HEK293 (cell line): ENCODE data around the gene LANCL2.

Experiments used
- CTCF ChIA-PET: fragments of 350-600 bp; formaldehyde crosslinking; extraction: SDS; loops from one replicate; lab custom pipeline; 2021; ENCODE audit warnings: antibody characterized with exemption; lab: Yijun Ruan, JAX
- POLR2A ChIA-PET: fragments of 300-600 bp; formaldehyde crosslinking; extraction: SDS; loops from one replicate; lab custom pipeline; 2020; ENCODE audit warnings: antibody characterized with exemption, inconsistent platforms; lab: Yijun Ruan, JAX
- H3K27ac ChIP-seq: fragments of 200-500 bp; sonication (Bioruptor generic); 2 replicates; pipeline ENCODE4 v1.5.1; 2014; ENCODE audit warnings: low read depth, low read length, control low read depth, inconsistent platforms; ENCODE audit errors: extremely low read depth
- H3K36me3 ChIP-seq, 2 experiments: fragments of 200-500 bp in 1 of 2; sonication (Bioruptor generic) in 1 of 2; 1 replicate in 1 of 2; 2 replicates in 1 of 2; pipeline ENCODE4 v1.5.1; 2014 to 2017; ENCODE audit warnings: inconsistent platforms in 2 of 2, low read length in 2 of 2; ENCODE audit not compliant: control insufficient read depth in 2 of 2, insufficient read depth in 1 of 2
- H3K4me1 ChIP-seq: fragments of 200-500 bp; sonication (Bioruptor generic); 2 replicates; pipeline ENCODE4 v1.5.1; 2014; ENCODE audit warnings: mild to moderate bottlenecking, low read length, inconsistent platforms; ENCODE audit not compliant: control insufficient read depth, insufficient read depth
- H3K4me3 ChIP-seq: 2 replicates; pipeline ENCODE4 v1.5.1; 2011; ENCODE audit warnings: low read depth, mild to moderate bottlenecking, control low read depth, low read length, moderate library complexity
- H3K9me3 ChIP-seq: fragments of 200-500 bp; sonication (Bioruptor generic); 2 replicates; pipeline ENCODE4 v1.5.1; 2014; ENCODE audit warnings: low read depth, low read length, inconsistent platforms; ENCODE audit not compliant: control insufficient read depth, insufficient read depth
- FEZF1 ChIP-seq: fragments of 450-650 bp; formaldehyde crosslinking; IDR thresholded peaks from 2 replicates; pipeline ENCODE4 v1.5.1; 2016; ENCODE audit warnings: missing biosample characterization, missing genetic modification characterization
- OSR2 ChIP-seq: fragments of 450-650 bp; formaldehyde crosslinking; IDR thresholded peaks from 2 replicates; pipeline ENCODE4 v1.5.1; 2016; ENCODE audit warnings: missing biosample characterization, missing genetic modification characterization
- OVOL3 ChIP-seq: fragments of 450-650 bp; formaldehyde crosslinking; IDR thresholded peaks from 2 replicates; pipeline ENCODE4 v1.5.1; 2016; ENCODE audit warnings: missing biosample characterization, missing genetic modification characterization
- ZBTB1 ChIP-seq: fragments of 450-650 bp; formaldehyde crosslinking; IDR thresholded peaks from 2 replicates; pipeline ENCODE4 v1.5.1; 2016; ENCODE audit warnings: missing biosample characterization, missing genetic modification characterization
- ZBTB21 ChIP-seq: fragments of 450-650 bp; formaldehyde crosslinking; IDR thresholded peaks from 2 replicates; pipeline ENCODE4 v1.5.1; 2017; ENCODE audit warnings: missing biosample characterization, missing genetic modification characterization
- ZNF112 ChIP-seq: fragments of 450-650 bp; formaldehyde crosslinking; IDR thresholded peaks from 2 replicates; pipeline ENCODE4 v1.5.0; 2017; ENCODE audit warnings: missing biosample characterization, missing genetic modification characterization
- ZNF169 ChIP-seq: fragments of 450-650 bp; formaldehyde crosslinking; IDR thresholded peaks from 2 replicates; pipeline ENCODE4 v1.5.1; 2016; ENCODE audit warnings: missing biosample characterization, missing genetic modification characterization
- ZNF175 ChIP-seq: fragments of 450-650 bp; formaldehyde crosslinking; IDR thresholded peaks from 2 replicates; pipeline ENCODE4 v1.5.1; 2016; ENCODE audit warnings: missing biosample characterization, missing genetic modification characterization
- ZNF239 ChIP-seq: fragments of 450-650 bp; formaldehyde crosslinking; IDR thresholded peaks from 2 replicates; pipeline ENCODE4 v1.5.1; 2016; ENCODE audit warnings: missing biosample characterization, missing genetic modification characterization
- ZNF416 ChIP-seq: fragments of 450-650 bp; formaldehyde crosslinking; IDR thresholded peaks from 2 replicates; pipeline ENCODE4 v1.5.1; 2016; ENCODE audit warnings: missing biosample characterization, missing genetic modification characterization
- ZNF530 ChIP-seq: fragments of 450-650 bp; formaldehyde crosslinking; IDR thresholded peaks from 2 replicates; pipeline ENCODE4 v1.5.1; 2016; ENCODE audit warnings: low read depth, missing biosample characterization, missing genetic modification characterization
- ZNF558 ChIP-seq: fragments of 450-650 bp; formaldehyde crosslinking; IDR thresholded peaks from 2 replicates; pipeline ENCODE4 v1.5.1; 2016; ENCODE audit warnings: missing biosample characterization, missing genetic modification characterization
- ZNF560 ChIP-seq: fragments of 450-650 bp; formaldehyde crosslinking; IDR thresholded peaks from 2 replicates; pipeline ENCODE4 v1.5.1; 2017; ENCODE audit warnings: missing biosample characterization, missing genetic modification characterization, borderline replicate concordance
- ZNF610 ChIP-seq: fragments of 450-650 bp; formaldehyde crosslinking; IDR thresholded peaks from 2 replicates; pipeline ENCODE4 v1.5.1; 2016; ENCODE audit warnings: missing biosample characterization, missing genetic modification characterization, borderline replicate concordance
- ZNF629 ChIP-seq: fragments of 450-650 bp; formaldehyde crosslinking; IDR thresholded peaks from 2 replicates; pipeline ENCODE4 v1.5.1; 2017; ENCODE audit warnings: missing biosample characterization, missing genetic modification characterization
- ZNF664 ChIP-seq: fragments of 450-650 bp; formaldehyde crosslinking; IDR thresholded peaks from 2 replicates; pipeline ENCODE4 v1.5.1; 2016; ENCODE audit warnings: missing biosample characterization, missing genetic modification characterization
- ZNF76 ChIP-seq: fragments of 450-650 bp; formaldehyde crosslinking; IDR thresholded peaks from 2 replicates; pipeline ENCODE4; 2016; ENCODE audit warnings: low read depth, missing biosample characterization, missing genetic modification characterization, borderline replicate concordance
- ZNF791 ChIP-seq: fragments of 450-650 bp; formaldehyde crosslinking; IDR thresholded peaks from 2 replicates; pipeline ENCODE4 v1.5.1; 2016; ENCODE audit warnings: missing biosample characterization, missing genetic modification characterization
- ZNF837 ChIP-seq: fragments of 450-650 bp; formaldehyde crosslinking; IDR thresholded peaks from 2 replicates; pipeline ENCODE4 v1.5.1; 2016; ENCODE audit warnings: missing biosample characterization, missing genetic modification characterization
- TF ChIP-seq, protein P1 (sequence below): fragments of 450-650 bp; formaldehyde crosslinking; IDR thresholded peaks from 2 replicates; pipeline ENCODE4 v1.5.1; 2016; ENCODE audit warnings: missing biosample characterization, missing genetic modification characterization
- TF ChIP-seq, protein P2 (sequence below): fragments of 450-650 bp; formaldehyde crosslinking; IDR thresholded peaks from 2 replicates; pipeline ENCODE4 v1.5.1; 2016; ENCODE audit warnings: missing biosample characterization, missing genetic modification characterization
- TF ChIP-seq, protein P3 (sequence below): fragments of 450-650 bp; formaldehyde crosslinking; IDR thresholded peaks from 2 replicates; pipeline ENCODE4 v1.5.1; 2017; ENCODE audit warnings: missing biosample characterization, mild to moderate bottlenecking, missing genetic modification characterization, moderate library complexity
- TF ChIP-seq, protein P4 (sequence below): sonication (generic); formaldehyde crosslinking; IDR thresholded peaks from 2 replicates; pipeline ENCODE4 v1.8.1; 2022; ENCODE audit warnings: mild to moderate bottlenecking, moderate library complexity, missing genetic modification reagents
- TF ChIP-seq, protein P5 (sequence below): fragments of 450-650 bp; IDR thresholded peaks from 2 replicates; pipeline ENCODE4 v1.5.1; 2018; ENCODE audit warnings: missing biosample characterization, mild to moderate bottlenecking, missing genetic modification characterization
- TF ChIP-seq, protein P6 (sequence below): fragments of 450-650 bp; formaldehyde crosslinking; IDR thresholded peaks from 2 replicates; pipeline ENCODE4 v1.5.1; 2016; ENCODE audit warnings: missing biosample characterization, missing genetic modification characterization

LANCL2 gene

DNA sequence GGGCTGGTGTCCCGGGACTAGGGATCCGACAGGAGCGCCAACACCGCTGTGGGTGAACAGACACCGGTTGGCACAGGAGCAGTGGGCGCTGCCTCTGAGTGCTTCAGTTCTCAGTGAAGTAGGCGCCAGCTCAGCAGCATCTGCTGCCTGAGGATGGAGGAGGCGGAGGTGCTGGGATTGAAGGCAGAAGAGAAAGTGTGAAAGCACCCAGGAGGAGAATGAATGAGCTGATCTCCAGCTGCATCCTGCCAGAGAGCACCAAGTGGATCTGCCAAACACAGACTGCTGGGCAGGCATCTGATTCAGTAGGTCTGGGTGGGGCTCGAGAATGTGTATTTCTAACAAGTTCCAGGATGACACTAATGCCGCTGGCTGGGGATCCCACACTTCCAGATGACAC lies 74.5 kb downstream of the LANCL2 start:
- CTCF ChIA-PET: no interaction called here

DNA sequence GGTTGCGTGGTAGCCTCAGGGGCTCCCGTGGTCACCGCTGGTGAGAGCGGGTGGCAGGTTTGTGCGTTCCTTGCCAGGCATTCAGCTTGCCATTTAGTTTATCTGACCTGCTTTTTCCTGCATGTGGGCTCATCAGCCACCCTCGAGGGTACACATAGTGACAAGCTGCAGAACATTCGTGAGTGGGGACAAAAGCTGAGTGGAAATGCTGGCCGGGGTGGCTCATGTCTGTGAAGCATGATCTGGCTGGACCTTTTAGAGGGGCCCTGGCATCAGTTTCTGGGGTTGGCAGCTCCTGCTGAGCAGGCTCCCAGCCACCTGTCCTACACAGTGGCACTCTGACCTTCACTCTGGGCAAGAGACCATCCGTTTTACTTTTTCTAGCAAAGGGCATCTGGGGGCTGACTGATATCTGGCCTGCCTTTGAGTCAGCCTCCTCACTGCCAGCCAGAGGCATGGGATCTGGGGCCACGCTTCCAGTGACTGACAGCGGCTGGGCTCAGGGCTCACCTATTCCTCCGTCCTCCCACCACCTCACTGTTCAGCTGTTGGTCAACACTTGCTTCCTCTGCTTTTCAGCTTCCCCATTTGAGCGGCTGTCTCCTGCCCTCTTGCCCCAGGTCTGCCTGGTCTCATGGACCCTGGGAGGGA lies 75.0 kb downstream of the LANCL2 start:
- TF ChIP-seq, protein P1, sequence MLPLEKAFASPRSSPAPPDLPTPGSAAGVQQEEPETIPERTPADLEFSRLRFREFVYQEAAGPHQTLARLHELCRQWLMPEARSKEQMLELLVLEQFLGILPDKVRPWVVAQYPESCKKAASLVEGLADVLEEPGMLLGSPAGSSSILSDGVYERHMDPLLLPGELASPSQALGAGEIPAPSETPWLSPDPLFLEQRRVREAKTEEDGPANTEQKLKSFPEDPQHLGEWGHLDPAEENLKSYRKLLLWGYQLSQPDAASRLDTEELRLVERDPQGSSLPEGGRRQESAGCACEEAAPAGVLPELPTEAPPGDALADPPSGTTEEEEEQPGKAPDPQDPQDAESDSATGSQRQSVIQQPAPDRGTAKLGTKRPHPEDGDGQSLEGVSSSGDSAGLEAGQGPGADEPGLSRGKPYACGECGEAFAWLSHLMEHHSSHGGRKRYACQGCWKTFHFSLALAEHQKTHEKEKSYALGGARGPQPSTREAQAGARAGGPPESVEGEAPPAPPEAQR (tag by site-specific recombination): no peak
- TF ChIP-seq, protein P2, sequence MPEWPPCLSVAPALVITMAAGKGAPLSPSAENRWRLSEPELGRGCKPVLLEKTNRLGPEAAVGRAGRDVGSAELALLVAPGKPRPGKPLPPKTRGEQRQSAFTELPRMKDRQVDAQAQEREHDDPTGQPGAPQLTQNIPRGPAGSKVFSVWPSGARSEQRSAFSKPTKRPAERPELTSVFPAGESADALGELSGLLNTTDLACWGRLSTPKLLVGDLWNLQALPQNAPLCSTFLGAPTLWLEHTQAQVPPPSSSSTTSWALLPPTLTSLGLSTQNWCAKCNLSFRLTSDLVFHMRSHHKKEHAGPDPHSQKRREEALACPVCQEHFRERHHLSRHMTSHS (tag by site-specific recombination): no peak
- TF ChIP-seq ZNF239 (tag by site-specific recombination): no peak
- no peak for TF ChIP-seq ZBTB21 (tag by site-specific recombination)
- TF ChIP-seq OSR2 (tag by site-specific recombination): no peak
- no peak for TF ChIP-seq ZBTB1
- TF ChIP-seq, protein P3, sequence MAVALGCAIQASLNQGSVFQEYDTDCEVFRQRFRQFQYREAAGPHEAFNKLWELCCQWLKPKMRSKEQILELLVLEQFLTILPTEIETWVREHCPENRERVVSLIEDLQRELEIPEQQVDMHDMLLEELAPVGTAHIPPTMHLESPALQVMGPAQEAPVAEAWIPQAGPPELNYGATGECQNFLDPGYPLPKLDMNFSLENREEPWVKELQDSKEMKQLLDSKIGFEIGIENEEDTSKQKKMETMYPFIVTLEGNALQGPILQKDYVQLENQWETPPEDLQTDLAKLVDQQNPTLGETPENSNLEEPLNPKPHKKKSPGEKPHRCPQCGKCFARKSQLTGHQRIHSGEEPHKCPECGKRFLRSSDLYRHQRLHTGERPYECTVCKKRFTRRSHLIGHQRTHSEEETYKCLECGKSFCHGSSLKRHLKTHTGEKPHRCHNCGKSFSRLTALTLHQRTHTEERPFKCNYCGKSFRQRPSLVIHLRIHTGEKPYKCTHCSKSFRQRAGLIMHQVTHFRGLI (tag by site-specific recombination): no peak
- TF ChIP-seq, protein P4, sequence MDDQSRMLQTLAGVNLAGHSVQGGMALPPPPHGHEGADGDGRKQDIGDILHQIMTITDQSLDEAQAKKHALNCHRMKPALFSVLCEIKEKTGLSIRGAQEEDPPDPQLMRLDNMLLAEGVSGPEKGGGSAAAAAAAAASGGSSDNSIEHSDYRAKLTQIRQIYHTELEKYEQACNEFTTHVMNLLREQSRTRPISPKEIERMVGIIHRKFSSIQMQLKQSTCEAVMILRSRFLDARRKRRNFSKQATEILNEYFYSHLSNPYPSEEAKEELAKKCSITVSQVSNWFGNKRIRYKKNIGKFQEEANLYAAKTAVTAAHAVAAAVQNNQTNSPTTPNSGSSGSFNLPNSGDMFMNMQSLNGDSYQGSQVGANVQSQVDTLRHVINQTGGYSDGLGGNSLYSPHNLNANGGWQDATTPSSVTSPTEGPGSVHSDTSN (CRISPR knock-in tag): no peak
- no peak for TF ChIP-seq ZNF610 (tag by site-specific recombination)
- no peak for TF ChIP-seq ZNF560 (tag by site-specific recombination)
- no peak for TF ChIP-seq ZNF837 (tag by site-specific recombination)
- no peak for TF ChIP-seq ZNF416
- TF ChIP-seq ZNF664 (tag by site-specific recombination): no peak
- no peak for TF ChIP-seq ZNF791
- TF ChIP-seq, all 188 proteins: peak for 0
- H3K4me1 ChIP-seq: no peaks in the 10 kb centered on the region
- H3K9me3 ChIP-seq: no peaks in the 10 kb centered on the region
- no peaks in the 10 kb centered on the region for H3K36me3 ChIP-seq
- no peak overlapping the region for H3K4me3 ChIP-seq
- no peak overlapping the region for H3K27ac ChIP-seq
- ChIA-PET CTCF (interaction anchor here (0.6 kb wide), 1 partner anchor 911 kb away, joined by 3 read pairs; no protein-coding TSS in a partner anchor), POLR2A (interaction anchor here (1.6 kb wide), 1 partner anchor 75 kb away, joined by 3 read pairs; the partner anchor contains the start of gene LANCL2)

More for the DNA sequence above, 74.5 kb downstream of the LANCL2 start:
- TF ChIP-seq, protein P5, sequence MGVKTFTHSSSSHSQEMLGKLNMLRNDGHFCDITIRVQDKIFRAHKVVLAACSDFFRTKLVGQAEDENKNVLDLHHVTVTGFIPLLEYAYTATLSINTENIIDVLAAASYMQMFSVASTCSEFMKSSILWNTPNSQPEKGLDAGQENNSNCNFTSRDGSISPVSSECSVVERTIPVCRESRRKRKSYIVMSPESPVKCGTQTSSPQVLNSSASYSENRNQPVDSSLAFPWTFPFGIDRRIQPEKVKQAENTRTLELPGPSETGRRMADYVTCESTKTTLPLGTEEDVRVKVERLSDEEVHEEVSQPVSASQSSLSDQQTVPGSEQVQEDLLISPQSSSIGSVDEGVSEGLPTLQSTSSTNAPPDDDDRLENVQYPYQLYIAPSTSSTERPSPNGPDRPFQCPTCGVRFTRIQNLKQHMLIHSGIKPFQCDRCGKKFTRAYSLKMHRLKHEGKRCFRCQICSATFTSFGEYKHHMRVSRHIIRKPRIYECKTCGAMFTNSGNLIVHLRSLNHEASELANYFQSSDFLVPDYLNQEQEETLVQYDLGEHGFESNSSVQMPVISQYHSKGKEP (tag by site-specific recombination): no peak
- TF ChIP-seq ZNF175 (no peak), ZNF558 (no peak), OVOL3 (tag by site-specific recombination) (no peak), FEZF1 (tag by site-specific recombination) (no peak), ZNF76 (tag by site-specific recombination) (no peak), ZNF530 (no peak), ZNF629 (tag by site-specific recombination) (no peak), ZNF169 (tag by site-specific recombination) (no peak), ZNF112 (tag by site-specific recombination) (no peak)
- TF ChIP-seq, protein P6, sequence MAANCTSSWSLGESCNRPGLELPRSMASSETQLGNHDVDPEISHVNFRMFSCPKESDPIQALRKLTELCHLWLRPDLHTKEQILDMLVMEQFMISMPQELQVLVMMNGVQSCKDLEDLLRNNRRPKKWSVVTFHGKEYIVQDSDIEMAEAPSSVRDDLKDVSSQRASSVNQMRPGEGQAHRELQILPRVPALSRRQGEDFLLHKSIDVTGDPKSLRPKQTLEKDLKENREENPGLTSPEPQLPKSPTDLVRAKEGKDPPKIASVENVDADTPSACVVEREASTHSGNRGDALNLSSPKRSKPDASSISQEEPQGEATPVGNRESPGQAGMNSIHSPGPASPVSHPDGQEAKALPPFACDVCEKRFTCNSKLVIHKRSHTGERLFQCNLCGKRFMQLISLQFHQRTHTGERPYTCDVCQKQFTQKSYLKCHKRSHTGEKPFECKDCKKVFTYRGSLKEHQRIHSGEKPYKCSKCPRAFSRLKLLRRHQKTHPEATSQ: no peak
- TF ChIP-seq, all 188 proteins: peak for 0
- POLR2A ChIA-PET: interaction anchor here (1.6 kb wide), 1 partner anchor 74 kb away, joined by 3 read pairs; the partner anchor contains the start of gene LANCL2
- no peaks in the 10 kb centered on the region for H3K4me1 ChIP-seq
- H3K9me3 ChIP-seq: no peaks in the 10 kb centered on the region
- H3K27ac ChIP-seq: no peak overlapping the region
- H3K36me3 ChIP-seq: no peaks in the 10 kb centered on the region
- no peak overlapping the region for H3K4me3 ChIP-seq
